ENCODE data around the gene HYAL1. TPM values are rescaled to one million over a fixed set of nuclear protein-coding genes. Genes with fewer than 3 reads are reported as not detected.
"Not testable (repeated sequence)": the region's sequence is repeated elsewhere in the genome, so short reads cannot be mapped to it uniquely, and the experiment has no call there.

HYAL1 gene
- total RNA-seq, 1 donor from 2014 or later: 2.9 TPM

GRCh38 chr3:50272911-50273688 lies 30.3 kb downstream of the HYAL1 start:
- peak; percentile 69 for DNase-seq (ENCODE audit: low spot score)

- not testable (repeated sequence) for DNase-seq (ENCODE audit: low spot score)
These were observed 30.9 kb downstream of the HYAL1 start for GRCh38 chr3:50272538-50272910.

GRCh38 chr3:50271314-50271936 lies 31.9 kb downstream of the HYAL1 start:
- DNase-seq (ENCODE audit: low spot score): no peak

- DNase-seq (ENCODE audit: low spot score): no peak
These were observed 32.8 kb downstream of the HYAL1 start for GRCh38 chr3:50270422-50271224.

- DNase-seq (ENCODE audit: low spot score): no peak
These were observed 33.4 kb downstream of the HYAL1 start for GRCh38 chr3:50269977-50270413.

GRCh38 chr3:50269460-50269859 lies 33.9 kb downstream of the HYAL1 start:
- no peak for DNase-seq (ENCODE audit: low spot score)

GRCh38 chr3:50268703-50269451 lies 34.5 kb downstream of the HYAL1 start, which contains the start of gene SEMA3B:
TSS of gene SEMA3B (plus strand) at chr3:50269147. CDS start at chr3:50269241, 94 bp downstream.
- peak; percentile 80 for DNase-seq (ENCODE audit: low spot score)

- DNase-seq (ENCODE audit: low spot score): no peak
These were observed 35.1 kb downstream of the HYAL1 start for GRCh38 chr3:50268276-50268675.

GRCh38 chr3:50267280-50267913 lies 36.0 kb downstream of the HYAL1 start:
- peak; percentile 82 for DNase-seq (ENCODE audit: low spot score)

- no peak for DNase-seq (ENCODE audit: low spot score)
These were observed 36.5 kb downstream of the HYAL1 start for GRCh38 chr3:50266836-50267235.

GRCh38 chr3:50266017-50266416 lies 37.4 kb downstream of the HYAL1 start:
- DNase-seq (ENCODE audit: low spot score): no peak

GRCh38 chr3:50265571-50265970 lies 37.8 kb downstream of the HYAL1 start:
- no peak for DNase-seq (ENCODE audit: low spot score)

GRCh38 chr3:50264964-50265485 lies 38.3 kb downstream of the HYAL1 start:
- no peak for DNase-seq (ENCODE audit: low spot score)

- peak; percentile 99 for DNase-seq (ENCODE audit: low spot score)
These were observed 38.9 kb downstream of the HYAL1 start for GRCh38 chr3:50264383-50264963.

GRCh38 chr3:50263478-50264382 lies 39.6 kb downstream of the HYAL1 start:
- no peak for DNase-seq (ENCODE audit: low spot score)

GRCh38 chr3:50262778-50263177 lies 40.6 kb downstream of the HYAL1 start:
- DNase-seq (ENCODE audit: low spot score): no peak

- not testable (repeated sequence) for DNase-seq (ENCODE audit: low spot score)
These were observed 41.2 kb downstream of the HYAL1 start for GRCh38 chr3:50262200-50262599.

GRCh38 chr3:50261505-50261904 lies 41.9 kb downstream of the HYAL1 start:
- DNase-seq (ENCODE audit: low spot score): no peak

GRCh38 chr3:50260942-50261441 lies 42.4 kb downstream of the HYAL1 start:
- no peak for DNase-seq (ENCODE audit: low spot score)

Data from umbilical cord (tissue), 2 donors.